ENCODE data around the gene A1CF.

A1CF gene

GRCh38 chr10:50876429-50876828 is 9.0 kb downstream of the A1CF start:
- Mint-ChIP-seq H3K4me1 (no peaks in the 10 kb centered on the region), H3K9me3 (no peaks in the 10 kb centered on the region), H3K36me3 (ENCODE audit: low read depth) (no peaks in the 10 kb centered on the region), H3K27me3 (ENCODE audit: low read depth, poor library complexity) (peaks cover 2% of the 10 kb centered on the region), H3K4me3 (no peak overlapping the region), H3K27ac (no peak overlapping the region)
- no peak for DNase-seq
- TF ChIP-seq, protein P1, sequence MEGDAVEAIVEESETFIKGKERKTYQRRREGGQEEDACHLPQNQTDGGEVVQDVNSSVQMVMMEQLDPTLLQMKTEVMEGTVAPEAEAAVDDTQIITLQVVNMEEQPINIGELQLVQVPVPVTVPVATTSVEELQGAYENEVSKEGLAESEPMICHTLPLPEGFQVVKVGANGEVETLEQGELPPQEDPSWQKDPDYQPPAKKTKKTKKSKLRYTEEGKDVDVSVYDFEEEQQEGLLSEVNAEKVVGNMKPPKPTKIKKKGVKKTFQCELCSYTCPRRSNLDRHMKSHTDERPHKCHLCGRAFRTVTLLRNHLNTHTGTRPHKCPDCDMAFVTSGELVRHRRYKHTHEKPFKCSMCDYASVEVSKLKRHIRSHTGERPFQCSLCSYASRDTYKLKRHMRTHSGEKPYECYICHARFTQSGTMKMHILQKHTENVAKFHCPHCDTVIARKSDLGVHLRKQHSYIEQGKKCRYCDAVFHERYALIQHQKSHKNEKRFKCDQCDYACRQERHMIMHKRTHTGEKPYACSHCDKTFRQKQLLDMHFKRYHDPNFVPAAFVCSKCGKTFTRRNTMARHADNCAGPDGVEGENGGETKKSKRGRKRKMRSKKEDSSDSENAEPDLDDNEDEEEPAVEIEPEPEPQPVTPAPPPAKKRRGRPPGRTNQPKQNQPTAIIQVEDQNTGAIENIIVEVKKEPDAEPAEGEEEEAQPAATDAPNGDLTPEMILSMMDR (IDR thresholded peaks at IDR 0.05) = no peak

DNA sequence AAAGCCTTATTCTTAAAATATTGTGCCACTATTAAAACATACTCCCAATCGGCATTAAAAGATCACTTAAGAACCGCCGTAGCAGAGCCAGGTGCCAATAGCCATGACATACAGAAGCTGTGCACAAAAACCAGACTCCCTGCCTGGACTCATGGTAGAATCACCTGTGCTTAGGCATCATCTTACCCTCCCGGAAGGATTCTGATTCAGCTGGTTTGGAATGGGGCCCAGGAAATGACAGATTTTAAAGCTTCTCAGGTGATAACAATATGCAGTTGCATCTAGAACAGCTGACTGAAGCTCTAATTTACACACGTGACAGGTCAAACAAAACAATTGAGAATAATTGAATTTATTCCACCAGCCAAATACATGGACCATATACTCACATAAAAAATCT is 10.7 kb downstream of the A1CF start:
- no peak overlapping the region for H3K27ac Mint-ChIP-seq
- no peak for DNase-seq
- no peaks in the 10 kb centered on the region for H3K9me3 Mint-ChIP-seq
- H3K36me3 Mint-ChIP-seq (ENCODE audit: low read depth) = no peaks in the 10 kb centered on the region
- TF ChIP-seq, protein P1 (IDR thresholded peaks at IDR 0.05) = no peak
- H3K4me1 Mint-ChIP-seq = no peaks in the 10 kb centered on the region
- H3K4me3 Mint-ChIP-seq = no peak overlapping the region
- peaks cover 2% of the 10 kb centered on the region for H3K27me3 Mint-ChIP-seq (ENCODE audit: low read depth, poor library complexity)

- H3K27me3 Mint-ChIP-seq (ENCODE audit: low read depth, poor library complexity) = no peaks in the 10 kb centered on the region
- no peaks in the 10 kb centered on the region for H3K9me3 Mint-ChIP-seq
- H3K27ac Mint-ChIP-seq = no peak overlapping the region
- H3K4me1 Mint-ChIP-seq = no peaks in the 10 kb centered on the region
- DNase-seq = no peak
- TF ChIP-seq, protein P1 (IDR thresholded peaks at IDR 0.05) = no peak
- no peak overlapping the region for H3K4me3 Mint-ChIP-seq
- H3K36me3 Mint-ChIP-seq (ENCODE audit: low read depth) = no peaks in the 10 kb centered on the region
These were observed 19.1 kb downstream of the A1CF start for GRCh38 chr10:50866317-50866716.

- Mint-ChIP-seq H3K9me3 (no peaks in the 10 kb centered on the region), H3K4me1 (peaks cover 2% of the 10 kb centered on the region), H3K27ac (no peak overlapping the region), H3K4me3 (no peak overlapping the region), H3K36me3 (ENCODE audit: low read depth) (no peaks in the 10 kb centered on the region), H3K27me3 (ENCODE audit: low read depth, poor library complexity) (no peaks in the 10 kb centered on the region)
- no peak for DNase-seq
- TF ChIP-seq, protein P1 (IDR thresholded peaks at IDR 0.05) = no peak
These were observed 22.7 kb downstream of the A1CF start for GRCh38 chr10:50862719-50863118.

DNA sequence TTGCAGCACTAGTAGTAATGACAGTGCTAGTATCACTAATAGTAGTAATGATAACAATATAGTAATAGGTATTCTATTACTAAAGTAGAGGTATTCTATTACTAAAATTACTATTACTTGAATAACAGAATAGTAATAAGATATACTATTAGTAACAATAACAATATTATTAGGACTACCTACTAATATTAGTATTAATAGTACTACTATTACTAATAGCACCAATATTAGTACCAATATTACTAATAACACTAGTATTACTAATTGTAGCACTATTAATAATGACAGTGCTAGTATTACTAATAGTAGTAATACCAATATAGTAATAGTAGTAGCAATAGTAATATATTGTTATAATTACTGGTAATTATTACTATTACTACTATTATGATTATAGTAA is 24.1 kb downstream of the A1CF start:
- no peak overlapping the region for H3K27ac Mint-ChIP-seq
- H3K36me3 Mint-ChIP-seq (ENCODE audit: low read depth) = no peaks in the 10 kb centered on the region
- peaks cover 10% of the 10 kb centered on the region for H3K4me1 Mint-ChIP-seq
- H3K27me3 Mint-ChIP-seq (ENCODE audit: low read depth, poor library complexity) = no peaks in the 10 kb centered on the region
- H3K9me3 Mint-ChIP-seq = no peaks in the 10 kb centered on the region
- TF ChIP-seq, protein P1 (IDR thresholded peaks at IDR 0.05) = no peak
- DNase-seq = no peak
- no peak overlapping the region for H3K4me3 Mint-ChIP-seq

GRCh38 chr10:50857579-50857978 is 27.8 kb downstream of the A1CF start:
- H3K27me3 Mint-ChIP-seq (ENCODE audit: low read depth, poor library complexity) = no peaks in the 10 kb centered on the region
- H3K4me1 Mint-ChIP-seq = peaks cover 10% of the 10 kb centered on the region
- H3K27ac Mint-ChIP-seq = no peak overlapping the region
- H3K4me3 Mint-ChIP-seq = no peak overlapping the region
- no peak for DNase-seq
- no peaks in the 10 kb centered on the region for H3K9me3 Mint-ChIP-seq
- no peaks in the 10 kb centered on the region for H3K36me3 Mint-ChIP-seq (ENCODE audit: low read depth)
- TF ChIP-seq, protein P1 (IDR thresholded peaks at IDR 0.05) = no peak
